SU-DHL-6 (cell line): Measurements from ENCODE around the gene VTA1.

Source experiments
- EZH2phosphoT487 ChIP-seq: fragments of 200-600 bp; sonication (generic), shearing (Covaris generic); conservative IDR thresholded peaks from 2 replicates; pipeline ENCODE4 v1.6.1; 2018; ENCODE audit warnings: mild to moderate bottlenecking, antibody characterized with exemption, low read length, moderate library complexity, mixed read lengths
- TF ChIP-seq, protein P1 (sequence below): fragments of 200-600 bp; sonication (generic); IDR thresholded peaks from one replicate; pipeline ENCODE4 v1.5.1; 2017; ENCODE audit warnings: antibody characterized with exemption, mild to moderate bottlenecking, low read length, moderate library complexity; ENCODE audit not compliant: insufficient read depth, poor library complexity, severe bottlenecking

DNA sequence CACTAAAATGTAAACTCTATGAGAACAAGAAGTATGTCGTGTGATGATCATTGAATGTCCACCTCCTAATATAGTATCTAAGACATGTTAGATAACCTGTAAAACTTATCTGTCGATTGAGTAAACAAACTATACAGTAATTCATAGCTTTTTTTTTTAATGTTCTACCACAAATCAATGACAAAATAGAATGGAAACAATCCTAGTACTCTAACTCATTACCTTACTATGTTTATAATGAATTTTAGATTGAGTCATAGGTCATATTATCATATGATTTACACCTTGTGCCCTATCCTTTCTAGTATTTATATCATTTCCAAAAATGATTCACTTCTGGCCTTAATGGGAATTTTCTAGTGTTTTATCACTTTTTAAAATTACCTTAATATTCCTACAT, 6.1 kb downstream of the VTA1 start:
- TF ChIP-seq, protein P1, sequence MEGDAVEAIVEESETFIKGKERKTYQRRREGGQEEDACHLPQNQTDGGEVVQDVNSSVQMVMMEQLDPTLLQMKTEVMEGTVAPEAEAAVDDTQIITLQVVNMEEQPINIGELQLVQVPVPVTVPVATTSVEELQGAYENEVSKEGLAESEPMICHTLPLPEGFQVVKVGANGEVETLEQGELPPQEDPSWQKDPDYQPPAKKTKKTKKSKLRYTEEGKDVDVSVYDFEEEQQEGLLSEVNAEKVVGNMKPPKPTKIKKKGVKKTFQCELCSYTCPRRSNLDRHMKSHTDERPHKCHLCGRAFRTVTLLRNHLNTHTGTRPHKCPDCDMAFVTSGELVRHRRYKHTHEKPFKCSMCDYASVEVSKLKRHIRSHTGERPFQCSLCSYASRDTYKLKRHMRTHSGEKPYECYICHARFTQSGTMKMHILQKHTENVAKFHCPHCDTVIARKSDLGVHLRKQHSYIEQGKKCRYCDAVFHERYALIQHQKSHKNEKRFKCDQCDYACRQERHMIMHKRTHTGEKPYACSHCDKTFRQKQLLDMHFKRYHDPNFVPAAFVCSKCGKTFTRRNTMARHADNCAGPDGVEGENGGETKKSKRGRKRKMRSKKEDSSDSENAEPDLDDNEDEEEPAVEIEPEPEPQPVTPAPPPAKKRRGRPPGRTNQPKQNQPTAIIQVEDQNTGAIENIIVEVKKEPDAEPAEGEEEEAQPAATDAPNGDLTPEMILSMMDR, result no peak
- no peak for TF ChIP-seq EZH2phosphoT487
